MM.1S (cell line): Measurements from ENCODE around the gene IQGAP1.

Experiments
- CTCF ChIP-seq: fragments of 300-600 bp; sonication (generic); IDR thresholded peaks from 2 replicates; pipeline ENCODE4 v1.5.1; 2016; ENCODE audit warnings: antibody characterized with exemption, low read length, mixed read lengths
- EZH2 ChIP-seq: fragments of 300-600 bp; sonication (generic); optimal IDR thresholded peaks from 2 replicates; pipeline ENCODE3; 2017; ENCODE audit warnings: low read depth, mild to moderate bottlenecking, antibody characterized with exemption, low read length, mixed read lengths

- TF ChIP-seq CTCF (no peak), EZH2 (no peak)
Observed at GRCh38 chr15:90407336-90407735, 19.3 kb downstream of the IQGAP1 start.
